Posterior cingulate gyrus (tissue), 11 donors: ENCODE measurements around the gene CHEK2.
"Not testable (repeated sequence)": the region's sequence is repeated elsewhere in the genome, so short reads cannot be mapped to it uniquely, and the experiment has no call there.

Source experiments
- DNase-seq, 10 donors: peaks; one replicate each; pipeline versions ENCODE4 v3.0.0 to v3.0.0-alpha.2; 2020 to 2021; ENCODE audit warnings: mixed read lengths in 3 of 10
- intact Hi-C: fragments of 100-400 bp; cut with DNase I; formaldehyde crosslinking; loops from one replicate; pipeline ENCODE4 v1.15.1; 2023

Gene CHEK2

DNA sequence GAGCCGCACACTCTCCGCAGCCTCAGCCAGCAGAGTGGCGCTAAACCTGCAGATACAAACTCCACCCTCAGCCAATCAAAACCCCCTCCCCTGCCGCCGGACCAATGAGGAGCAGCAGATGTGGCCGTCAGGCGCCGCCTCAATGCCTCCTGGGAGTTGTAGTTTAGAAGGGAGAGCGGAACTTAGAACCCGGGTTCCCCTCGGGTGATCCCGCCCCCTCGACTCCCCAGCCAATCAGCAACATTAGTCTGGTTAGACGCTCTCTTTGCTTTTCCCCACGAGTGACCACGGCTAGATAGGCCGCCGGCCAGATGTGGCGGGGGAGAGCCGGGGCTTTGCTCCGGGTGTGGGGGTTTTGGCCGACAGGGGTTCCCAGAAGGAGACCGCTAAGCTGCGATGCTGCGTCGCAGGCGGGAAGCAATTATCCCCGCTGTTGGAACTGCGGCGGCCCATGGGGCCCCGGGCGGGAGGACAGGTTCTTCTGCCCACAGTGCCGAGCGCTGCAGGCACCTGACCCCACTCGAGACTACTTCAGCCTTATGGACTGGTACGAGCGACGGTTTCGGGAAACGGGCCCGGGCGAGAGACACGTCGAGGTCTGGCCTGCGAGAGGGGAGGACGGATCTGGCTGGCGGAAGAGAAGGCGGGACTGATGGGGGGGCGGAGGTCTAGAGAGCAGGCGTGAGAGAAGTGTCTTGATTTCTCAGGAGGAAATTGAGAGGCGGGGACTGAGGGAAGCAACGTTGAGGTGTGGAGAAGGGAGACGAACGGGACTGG lies at the start of gene CHEK2, which contains the start of gene HSCB:
TSS of gene CHEK2 (minus strand) at position 36 of the 777 bp plus-strand sequence. CDS start 7,099 bp downstream, outside the sequence.
TSS of gene HSCB (plus strand) at position 255 of the 777 bp plus-strand sequence. CDS start at position 312, 57 bp downstream.
- peak; percentile 95 to 100 (median 98) for DNase-seq
- intact Hi-C loops: loop anchor here (1.0 to 5.0 kb wide), 2 partner anchors 30 to 60 kb away; partner anchors contain the start of gene CCDC117

DNA sequence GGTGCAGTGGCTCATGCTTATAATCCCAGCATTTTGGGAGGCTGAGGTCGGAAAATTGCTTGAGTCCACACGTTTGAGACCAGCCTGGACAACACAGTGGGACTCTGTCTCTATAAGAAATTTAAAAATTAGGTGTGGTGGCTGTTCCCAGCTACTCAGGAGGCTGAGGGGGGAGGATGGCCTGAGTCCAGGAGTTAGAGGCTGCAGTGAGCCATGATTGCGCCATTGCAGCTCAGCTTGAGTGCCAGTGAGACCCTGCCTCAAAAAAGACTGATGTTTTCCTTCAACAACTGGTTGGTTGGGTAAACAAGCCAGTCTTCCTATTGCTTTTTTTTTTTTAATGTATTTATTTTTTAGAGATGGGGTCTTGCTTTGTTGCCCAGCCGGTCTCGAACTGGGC lies 49.5 kb upstream of the CHEK2 start:
- no peak for DNase-seq
- intact Hi-C loops: no loop called here

DNA sequence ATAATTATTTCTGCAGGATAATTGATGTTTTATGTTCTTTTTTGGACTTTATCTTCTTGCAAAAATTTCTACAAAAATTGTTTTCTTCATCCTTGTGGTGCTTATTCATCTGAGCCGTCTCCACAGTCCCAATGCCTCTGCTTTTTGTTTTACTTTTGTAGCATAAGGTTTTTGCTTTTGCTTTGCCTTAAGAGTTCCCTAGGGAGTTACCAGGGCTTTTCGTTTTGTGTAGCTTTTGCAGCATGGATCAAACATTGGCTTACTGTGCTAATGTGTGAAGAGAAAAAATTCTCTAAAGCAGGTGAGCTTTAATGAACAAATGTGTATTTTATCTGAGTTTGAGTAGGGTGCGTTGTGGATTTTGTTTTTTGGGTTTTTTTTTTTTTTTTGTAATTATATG lies 47.0 kb upstream of the CHEK2 start:
- no peak for DNase-seq
- intact Hi-C loops: no loop called here

DNA sequence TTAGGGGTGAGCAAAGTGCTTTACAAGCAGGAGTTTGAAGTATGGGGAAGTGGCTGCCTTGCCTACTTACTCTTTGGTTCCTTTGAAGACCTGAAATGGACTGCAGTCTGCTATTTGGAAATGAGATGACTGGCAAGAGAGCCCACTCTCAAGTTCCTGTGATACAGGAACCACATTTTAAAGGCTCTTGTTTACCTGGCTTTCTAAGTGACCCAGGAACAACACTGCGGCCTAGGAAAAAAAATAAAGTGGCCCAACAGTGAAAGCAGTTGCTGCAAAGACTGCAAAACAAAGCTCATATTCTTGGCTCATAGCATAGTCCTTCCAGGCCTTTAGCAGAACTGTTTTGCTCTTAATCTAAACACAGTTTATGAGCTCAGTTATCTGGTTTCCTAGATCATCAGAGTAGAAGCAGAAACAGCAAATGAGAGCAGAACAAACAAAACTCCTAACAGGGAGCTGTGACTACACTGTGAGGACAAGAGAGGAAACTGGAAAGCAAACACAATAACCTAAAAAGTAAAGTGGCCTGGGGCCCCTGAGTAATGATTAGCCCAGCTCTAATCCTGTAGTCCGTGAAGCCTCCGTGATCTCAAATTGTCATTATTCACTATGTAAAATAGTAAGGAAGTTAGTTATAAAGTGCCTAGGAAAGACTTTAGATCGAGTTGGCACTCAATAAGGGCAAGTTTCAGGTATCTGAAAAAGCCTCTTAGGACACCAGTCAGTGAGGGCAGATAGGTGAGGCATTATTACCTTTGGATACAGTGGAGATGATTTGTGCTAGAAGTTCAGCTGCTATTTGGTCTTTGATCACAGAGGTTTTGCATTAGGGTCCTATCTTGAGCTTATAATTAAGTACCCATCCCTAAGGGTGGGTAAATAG lies 42.4 kb upstream of the CHEK2 start:
- no peak for DNase-seq

DNA sequence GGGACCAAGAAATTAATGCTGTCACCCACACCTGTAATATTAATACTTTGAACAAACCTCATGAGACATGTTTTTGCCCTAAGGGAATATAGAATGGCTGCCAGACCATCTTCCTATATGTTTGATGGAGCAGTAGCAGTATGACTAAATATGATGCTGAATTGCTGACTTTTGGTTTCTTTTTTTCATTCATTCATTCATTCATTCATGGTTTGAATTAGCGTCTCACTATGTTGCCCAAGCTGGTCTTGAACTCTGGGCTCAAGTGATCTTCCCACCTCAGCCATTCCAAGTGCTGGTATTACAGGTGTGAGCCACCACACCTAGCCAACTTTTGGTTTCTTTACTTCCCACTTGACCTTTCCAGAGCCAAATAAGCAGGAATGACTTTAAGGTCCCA lies 38.7 kb upstream of the CHEK2 start:
- intact Hi-C loops: no loop called here
- no peak for DNase-seq

More for the DNA sequence above, 42.4 kb upstream of the CHEK2 start:
- intact Hi-C loops: no loop called here

DNA sequence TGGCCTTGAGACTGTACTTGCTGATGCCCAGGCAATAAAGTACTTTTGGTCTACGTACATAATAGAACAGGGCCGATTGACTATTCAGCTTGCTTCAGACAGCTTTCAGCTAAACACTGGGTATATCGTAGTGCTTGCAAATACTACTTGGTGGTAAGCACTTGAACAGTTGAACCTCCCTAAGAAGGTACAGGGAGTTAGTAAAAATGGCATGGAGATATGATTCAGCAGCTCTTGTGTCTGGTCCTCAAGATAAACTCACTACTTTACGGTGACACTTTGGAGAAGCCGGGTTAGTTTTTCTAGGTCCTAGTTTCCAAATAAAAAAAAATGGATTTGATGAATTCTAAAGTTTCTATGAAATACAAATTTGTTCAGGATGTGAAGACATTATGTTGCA lies 38.2 kb upstream of the CHEK2 start:
- DNase-seq: no peak
- intact Hi-C loops: no loop called here

DNA sequence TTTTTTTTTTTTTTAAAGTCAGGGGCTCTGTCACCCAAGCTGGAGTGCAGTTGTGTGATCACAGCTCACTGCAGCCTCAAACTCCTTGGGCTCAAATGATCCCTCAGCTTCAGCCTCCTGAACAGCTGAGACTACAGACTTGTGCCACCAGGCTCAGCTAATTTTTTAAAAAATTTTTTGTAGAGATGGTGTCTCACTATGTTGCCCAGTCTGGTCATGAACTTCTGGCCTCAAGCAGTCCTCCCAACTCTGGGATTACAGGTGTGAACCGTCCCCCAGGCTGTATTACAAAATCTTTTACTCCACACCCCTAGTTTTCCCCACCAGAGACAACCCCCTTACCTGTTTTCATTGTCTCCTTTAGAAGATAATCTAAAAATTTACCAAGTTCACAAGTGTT lies 32.8 kb upstream of the CHEK2 start:
- no peak for DNase-seq
- intact Hi-C loops: no loop called here

DNA sequence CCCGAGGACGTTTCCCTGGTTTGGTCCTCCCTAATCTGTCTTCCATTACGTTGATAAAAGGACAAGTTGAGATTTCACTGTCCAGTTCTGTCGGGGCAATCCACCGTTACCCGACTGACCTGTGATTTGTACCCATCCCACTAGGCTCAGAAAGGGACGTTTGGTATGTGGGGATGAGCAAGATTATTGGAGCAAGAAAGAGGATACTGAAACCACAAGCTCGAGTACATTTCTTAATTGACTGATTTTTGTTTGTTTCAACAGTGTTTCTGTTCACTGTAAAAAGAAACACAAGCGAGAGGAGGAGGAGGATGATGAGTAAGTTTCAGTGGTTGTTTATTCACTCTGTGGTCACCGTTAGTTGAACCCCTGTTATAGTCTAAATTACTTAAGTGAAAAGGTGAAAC lies 31.8 kb upstream of the CHEK2 start:
- intact Hi-C loops: no loop called here

DNA sequence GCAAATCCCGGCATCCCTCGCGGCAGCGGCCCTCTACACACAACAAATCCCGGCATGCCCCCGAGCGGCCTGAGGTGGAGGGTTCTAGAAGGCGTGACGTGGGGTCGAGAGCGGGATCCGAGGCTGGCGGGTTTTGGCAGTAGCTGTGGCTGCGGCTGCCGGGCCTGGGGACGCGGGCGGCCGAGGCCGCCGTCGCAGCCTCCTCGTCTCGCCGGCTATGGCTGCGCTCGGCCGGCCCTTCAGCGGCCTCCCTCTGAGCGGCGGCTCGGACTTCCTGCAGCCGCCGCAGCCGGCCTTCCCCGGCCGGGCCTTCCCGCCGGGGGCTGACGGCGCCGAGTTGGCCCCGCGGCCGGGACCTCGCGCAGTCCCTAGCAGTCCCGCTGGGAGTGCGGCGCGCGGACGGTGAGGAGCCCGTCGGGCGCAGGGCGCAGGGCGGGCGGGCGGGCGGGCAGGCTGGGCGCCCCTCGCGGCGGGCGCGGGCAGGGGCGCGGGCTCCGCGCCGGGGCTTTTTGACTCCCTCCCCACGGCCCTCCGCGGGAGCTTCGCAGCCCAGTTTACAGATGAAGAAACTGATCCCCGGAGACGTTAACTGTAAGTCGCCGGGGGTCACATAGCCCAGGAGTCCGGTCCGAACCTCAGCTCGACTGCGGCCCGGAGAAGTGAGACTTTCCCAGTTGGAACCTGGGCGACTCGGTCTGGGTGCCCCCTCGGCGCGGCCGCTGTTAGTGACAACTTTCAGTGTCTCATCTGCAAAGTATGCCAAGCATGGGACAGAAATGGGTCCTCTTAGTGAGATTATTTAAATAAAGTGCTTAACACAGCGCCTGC lies 31.2 kb upstream of the CHEK2 start, which contains the start of gene CCDC117:
TSS of gene CCDC117 (plus strand) at position 63 of the 828 bp plus-strand sequence. CDS start at position 218, 155 bp downstream.
- intact Hi-C loops: loop anchor here (1.0 kb wide), 1 partner anchor 31 kb away; the partner anchor contains the start of gene HSCB
- DNase-seq: peak; percentile 95 to 99 (median 96)

More for the DNA sequence above, 31.8 kb upstream of the CHEK2 start:
- no peak for DNase-seq

DNA sequence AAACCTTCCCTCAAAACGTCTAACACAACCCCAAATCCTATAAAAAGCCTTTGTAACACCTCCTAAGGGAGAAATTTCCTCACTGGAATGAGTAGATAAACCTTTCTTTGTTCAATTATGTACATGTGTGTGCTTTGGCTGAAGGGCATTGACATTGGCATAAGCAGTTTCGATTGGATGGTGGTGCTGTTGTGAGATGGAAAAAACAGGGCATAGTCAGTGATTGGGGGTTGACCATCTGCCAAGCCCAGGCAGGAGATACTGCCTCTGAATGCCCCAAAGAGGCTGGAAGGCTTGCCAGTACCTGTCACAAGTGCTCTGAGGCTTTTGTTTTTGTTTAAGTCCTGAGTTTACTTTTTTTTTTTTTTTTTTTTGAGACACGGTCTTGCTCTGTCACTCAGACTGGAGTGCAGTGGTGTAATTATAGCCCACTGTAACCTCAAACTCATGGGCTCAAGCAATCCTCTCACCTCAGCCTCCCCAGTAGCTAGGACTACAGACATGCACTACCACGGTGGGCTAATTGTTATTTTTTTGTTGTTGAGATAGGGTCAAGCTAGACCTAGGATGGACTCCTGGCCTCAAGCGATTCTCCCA lies 29.7 kb upstream of the CHEK2 start:
- intact Hi-C loops: no loop called here
- no peak for DNase-seq

DNA sequence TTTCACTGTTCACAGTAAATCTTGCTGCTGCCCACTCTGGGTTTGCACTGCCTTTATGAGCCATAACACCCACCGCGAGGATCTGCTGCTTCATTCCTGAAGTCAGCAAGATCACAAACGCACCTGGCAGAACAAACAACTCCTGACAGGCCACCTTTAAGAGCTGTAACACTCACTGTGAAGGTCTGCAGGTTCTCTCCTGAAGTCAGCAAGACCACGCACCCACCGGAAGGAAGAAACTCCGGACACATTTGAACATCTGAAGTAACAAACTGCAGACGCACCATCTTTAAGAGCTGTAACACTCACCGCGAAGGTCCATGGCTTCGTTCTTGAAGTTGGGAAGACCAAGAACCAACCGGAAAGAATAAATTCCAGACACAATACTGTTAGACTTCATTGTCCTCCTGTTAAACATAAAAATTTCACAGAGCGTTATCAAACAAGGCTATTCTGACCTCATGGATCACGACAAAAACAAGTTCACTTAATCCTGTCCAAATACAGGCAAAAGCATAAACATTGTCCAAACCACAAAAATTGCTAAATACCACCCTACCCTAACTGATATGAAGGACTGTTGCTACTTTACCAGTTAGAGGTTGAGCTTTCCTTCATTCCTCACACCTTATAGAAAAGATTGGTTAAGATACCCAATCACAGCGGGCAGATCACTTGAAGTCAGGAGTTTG lies 27.9 kb upstream of the CHEK2 start:
- intact Hi-C loops: no loop called here
- no peak for DNase-seq

DNA sequence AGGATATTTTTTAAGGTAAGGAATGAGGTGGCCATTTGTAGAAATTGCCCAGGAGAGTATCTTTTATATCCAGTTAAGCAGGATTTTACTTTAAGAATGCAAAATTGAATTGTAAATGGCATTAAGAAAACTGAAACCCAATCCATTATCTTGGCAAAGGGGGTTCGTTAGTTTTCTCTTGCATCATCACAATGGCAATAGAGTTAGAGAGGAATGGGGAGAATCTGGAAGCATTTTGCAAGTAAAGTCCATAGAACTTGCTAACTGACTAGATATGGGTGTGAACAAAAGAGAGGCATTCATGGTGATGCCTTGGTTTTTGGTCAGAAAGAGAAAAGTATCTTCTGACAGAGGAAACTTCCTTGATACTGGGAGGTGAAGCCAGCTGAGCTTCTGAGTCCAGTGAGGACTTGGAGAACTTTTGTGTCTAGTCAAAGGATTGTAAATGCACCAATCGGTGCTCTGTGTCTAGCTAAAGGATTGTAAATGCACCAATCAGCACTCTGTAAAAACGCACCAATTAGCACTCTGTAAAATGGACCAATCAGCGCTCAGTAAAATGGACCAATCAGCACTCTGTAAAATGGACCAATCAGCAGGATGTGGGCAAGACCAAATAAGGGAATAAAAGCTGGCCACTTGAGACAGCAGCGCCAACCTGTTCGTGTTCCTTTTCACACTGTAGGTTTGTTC lies 27.2 kb upstream of the CHEK2 start:
- no peak for DNase-seq
- intact Hi-C loops: no loop called here

DNA sequence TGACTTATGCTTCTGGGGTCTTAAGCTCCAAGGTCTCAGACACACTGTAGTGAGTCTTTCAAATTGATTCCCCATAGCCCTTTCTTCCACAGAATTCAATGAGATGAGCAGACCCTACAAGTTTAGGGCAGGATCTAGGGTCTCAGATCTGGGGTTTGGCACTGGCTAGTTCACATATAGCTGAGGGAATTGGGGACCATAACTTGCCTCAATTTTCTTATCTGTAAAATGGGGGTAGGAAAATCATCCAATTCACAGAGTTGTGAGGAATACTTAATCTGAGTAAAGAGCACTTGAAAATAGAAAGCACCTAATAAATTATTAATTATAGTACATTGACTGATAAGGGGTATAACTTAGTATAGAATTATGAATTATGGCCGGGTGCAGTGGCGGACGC lies 25.0 kb upstream of the CHEK2 start:
- intact Hi-C loops: no loop called here

DNA sequence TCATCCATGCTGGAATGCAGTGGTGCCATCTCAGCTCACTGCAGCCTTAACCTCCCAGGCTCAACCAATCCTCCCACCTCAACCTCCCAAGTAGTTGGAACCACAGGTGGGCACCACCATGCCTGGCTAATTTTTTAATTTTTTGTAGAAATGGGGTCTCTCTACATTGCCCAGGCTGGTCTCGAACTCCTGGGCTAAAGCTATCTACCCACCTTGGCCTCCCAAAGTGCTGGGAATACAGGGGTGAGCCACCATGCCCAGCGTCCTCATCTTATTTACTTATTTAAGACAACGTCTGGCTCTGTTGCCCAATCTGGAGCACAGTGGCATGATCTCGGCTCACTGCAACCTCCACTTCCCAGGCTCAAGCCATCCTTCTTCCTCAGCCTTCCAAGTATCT lies 20.4 kb upstream of the CHEK2 start:
- intact Hi-C loops: not testable (repeated sequence)

More for the DNA sequence above, 25.0 kb upstream of the CHEK2 start:
- no peak for DNase-seq

DNA sequence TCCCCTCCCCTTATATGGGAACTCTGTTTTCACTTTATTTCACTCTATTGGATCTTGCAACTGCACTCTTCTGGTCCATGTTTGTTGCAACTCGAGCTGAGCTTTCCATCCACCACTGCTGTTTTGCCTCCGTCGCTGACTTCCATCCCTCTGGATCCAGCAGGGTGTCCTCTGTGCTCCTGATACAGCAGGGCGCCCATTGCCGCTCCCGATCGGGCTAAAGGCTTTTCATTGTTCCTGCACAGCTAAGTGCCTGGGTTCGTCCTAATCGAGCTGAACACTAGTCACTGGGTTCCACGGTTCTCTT lies 19.8 kb upstream of the CHEK2 start:
- intact Hi-C loops: no loop called here
- DNase-seq: no peak

More for the DNA sequence above, 20.4 kb upstream of the CHEK2 start:
- DNase-seq: not testable (repeated sequence)

DNA sequence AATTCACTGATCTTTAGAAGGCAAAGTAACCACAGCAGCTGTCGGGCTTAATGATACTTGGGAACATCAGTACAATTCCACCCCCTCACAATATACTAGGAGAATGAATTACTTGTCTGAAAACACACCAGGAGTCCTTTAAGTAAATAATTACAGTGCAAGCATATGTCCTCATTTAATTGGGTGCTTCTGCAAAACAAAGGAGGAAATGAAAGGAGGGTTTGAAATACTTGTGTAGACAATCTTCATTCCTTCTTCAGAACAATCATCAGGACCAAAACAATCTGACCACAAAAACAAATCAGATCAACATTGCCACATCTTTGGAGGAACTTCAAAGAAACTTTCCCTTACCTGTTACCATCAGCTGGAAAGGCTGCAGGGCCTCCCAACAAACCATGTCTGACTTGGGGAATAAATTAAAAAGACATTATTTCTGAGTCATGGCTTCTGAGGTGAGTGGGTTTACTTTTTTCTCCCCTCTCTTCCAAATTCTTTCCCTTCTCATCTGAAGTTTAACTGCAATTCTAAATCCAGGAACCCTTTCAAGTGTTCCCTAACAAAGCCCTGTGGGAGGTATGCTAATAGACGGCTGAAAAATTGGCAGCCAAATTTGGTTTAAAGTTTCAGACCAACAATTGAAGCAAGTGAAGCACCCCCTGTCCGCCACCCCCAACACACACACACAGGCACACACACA lies 18.4 kb upstream of the CHEK2 start:
- DNase-seq: no peak
- intact Hi-C loops: no loop called here

DNA sequence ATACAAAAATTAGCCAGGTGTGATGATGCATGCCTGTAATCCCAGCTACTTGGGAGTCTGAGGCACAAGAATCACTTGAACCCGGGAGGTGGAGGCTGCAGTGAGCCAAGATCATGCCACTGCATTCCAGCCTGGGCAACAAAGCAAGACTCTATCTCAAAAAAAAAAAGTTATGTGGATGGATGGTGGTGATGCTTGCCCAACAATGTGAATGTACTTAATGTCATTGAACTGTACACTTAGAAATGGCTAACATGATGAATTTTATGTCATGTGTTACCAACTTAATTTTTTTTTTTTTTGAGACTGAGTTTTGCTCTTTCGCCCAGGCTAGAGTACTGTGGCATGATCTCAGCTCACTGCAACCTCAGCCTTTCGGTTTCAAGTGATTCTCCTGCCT lies 12.9 kb upstream of the CHEK2 start:
- intact Hi-C loops, DNase-seq: not testable (repeated sequence)

DNA sequence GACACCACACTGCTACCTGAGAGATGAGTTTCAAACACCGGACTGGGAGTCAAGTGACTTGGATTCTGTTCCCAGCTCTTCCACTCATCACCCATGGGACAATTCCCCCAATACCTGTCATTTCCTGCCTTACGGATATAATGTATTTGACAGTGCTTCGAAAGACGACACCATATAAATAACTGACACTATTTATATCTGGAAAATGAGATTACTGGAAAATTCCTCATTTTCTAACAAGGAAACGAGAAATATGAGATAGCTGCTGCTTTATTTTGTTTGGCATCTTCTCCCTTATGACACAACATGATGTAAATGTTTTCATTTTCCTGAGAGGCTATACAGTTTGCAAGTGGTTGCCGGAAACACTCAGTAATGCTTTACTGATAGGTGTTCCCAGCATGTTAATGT lies 8.9 kb upstream of the CHEK2 start:
- intact Hi-C loops: no loop called here
- DNase-seq: no peak
